ENCODE results near the gene RAC3.

DNA sequence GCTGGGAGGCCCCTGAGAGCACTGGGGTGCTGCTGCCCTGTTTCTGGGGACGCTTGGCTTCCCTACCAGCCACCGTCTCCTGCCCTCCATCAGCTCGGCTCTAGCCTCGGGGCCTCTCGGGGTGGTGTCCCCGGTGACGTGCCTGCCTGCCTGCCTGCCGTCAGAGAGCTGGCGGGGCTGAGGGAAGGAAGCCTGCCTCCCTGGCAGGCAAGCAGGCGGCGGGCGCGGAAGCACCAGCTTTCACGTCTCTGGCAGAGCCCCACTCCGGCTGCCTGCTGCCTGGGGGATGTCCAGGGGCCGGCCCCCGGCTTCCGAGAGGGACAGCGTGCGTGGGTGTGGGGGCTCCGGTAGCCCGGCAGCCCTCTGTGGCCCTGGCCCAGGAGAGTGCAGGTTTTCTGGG, 18.1 kb upstream of the RAC3 start:
- TF ChIP-seq, protein P1, sequence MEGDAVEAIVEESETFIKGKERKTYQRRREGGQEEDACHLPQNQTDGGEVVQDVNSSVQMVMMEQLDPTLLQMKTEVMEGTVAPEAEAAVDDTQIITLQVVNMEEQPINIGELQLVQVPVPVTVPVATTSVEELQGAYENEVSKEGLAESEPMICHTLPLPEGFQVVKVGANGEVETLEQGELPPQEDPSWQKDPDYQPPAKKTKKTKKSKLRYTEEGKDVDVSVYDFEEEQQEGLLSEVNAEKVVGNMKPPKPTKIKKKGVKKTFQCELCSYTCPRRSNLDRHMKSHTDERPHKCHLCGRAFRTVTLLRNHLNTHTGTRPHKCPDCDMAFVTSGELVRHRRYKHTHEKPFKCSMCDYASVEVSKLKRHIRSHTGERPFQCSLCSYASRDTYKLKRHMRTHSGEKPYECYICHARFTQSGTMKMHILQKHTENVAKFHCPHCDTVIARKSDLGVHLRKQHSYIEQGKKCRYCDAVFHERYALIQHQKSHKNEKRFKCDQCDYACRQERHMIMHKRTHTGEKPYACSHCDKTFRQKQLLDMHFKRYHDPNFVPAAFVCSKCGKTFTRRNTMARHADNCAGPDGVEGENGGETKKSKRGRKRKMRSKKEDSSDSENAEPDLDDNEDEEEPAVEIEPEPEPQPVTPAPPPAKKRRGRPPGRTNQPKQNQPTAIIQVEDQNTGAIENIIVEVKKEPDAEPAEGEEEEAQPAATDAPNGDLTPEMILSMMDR (IDR thresholded peaks at IDR 0.05; ENCODE audit: poor library complexity): no peak
- TF ChIP-seq EZH2 (IDR thresholded peaks at IDR 0.05; ENCODE audit: borderline replicate concordance) (no peak), EZH2phosphoT487 (IDR thresholded peaks at IDR 0.05; ENCODE audit: low read depth, severe bottlenecking, unreplicated experiment) (no peak)
